ENCODE data around the gene ALDH3A2.
"Not testable (repeated sequence)": the region's sequence is repeated elsewhere in the genome, so short reads cannot be mapped to it uniquely, and the experiment has no call there.

The ALDH3A2 gene

GRCh38 chr17:19676896-19677295 lies 28.3 kb downstream of the ALDH3A2 start:
- no peak overlapping the region for H3K9ac ChIP-seq (ENCODE audit: low read depth in 1 of 2, low read length in 2 of 2)
- no peak overlapping the region for H3K4me3 ChIP-seq (ENCODE audit: low read length in 2 of 2)
- H3K9me3 ChIP-seq (ENCODE audit: control insufficient read depth in 2 of 2, low read length in 2 of 2): no peaks in the 10 kb centered on the region
- no peak overlapping the region for H3K27ac ChIP-seq (ENCODE audit: low read depth in 2 of 2, low read length in 2 of 2)
- peaks cover 5 to 6% of the 10 kb centered on the region in 2 donors for H3K4me1 ChIP-seq (ENCODE audit: control insufficient read depth in 2 of 2, insufficient read depth in 2 of 2, low read length in 2 of 2)
- H3K36me3 ChIP-seq (ENCODE audit: control insufficient read depth in 2 of 2, insufficient read depth in 2 of 2, low read length in 2 of 2): peaks cover 14 to 18% of the 10 kb centered on the region in 2 donors
- H3K27me3 ChIP-seq (ENCODE audit: control insufficient read depth in 2 of 2, insufficient read depth in 2 of 2, low read length in 2 of 2): no peaks in the 10 kb centered on the region

GRCh38 chr17:19677736-19678379 lies 29.3 kb downstream of the ALDH3A2 start:
- H3K9me3 ChIP-seq (ENCODE audit: control insufficient read depth in 2 of 2, low read length in 2 of 2): no peaks in the 10 kb centered on the region
- no peaks in the 10 kb centered on the region for H3K4me1 ChIP-seq (ENCODE audit: control insufficient read depth in 2 of 2, insufficient read depth in 2 of 2, low read length in 2 of 2)
- no peaks in the 10 kb centered on the region for H3K27me3 ChIP-seq (ENCODE audit: control insufficient read depth in 2 of 2, insufficient read depth in 2 of 2, low read length in 2 of 2)
- H3K27ac ChIP-seq (ENCODE audit: low read depth in 2 of 2, low read length in 2 of 2): no peak overlapping the region
- peaks cover 14 to 17% of the 10 kb centered on the region in 2 donors for H3K36me3 ChIP-seq (ENCODE audit: control insufficient read depth in 2 of 2, insufficient read depth in 2 of 2, low read length in 2 of 2)
- H3K4me3 ChIP-seq (ENCODE audit: low read length in 2 of 2): no peak overlapping the region
- no peak overlapping the region for H3K9ac ChIP-seq (ENCODE audit: low read depth in 1 of 2, low read length in 2 of 2)

- H3K27me3 ChIP-seq (ENCODE audit: control insufficient read depth in 2 of 2, insufficient read depth in 2 of 2, low read length in 2 of 2): no peaks in the 10 kb centered on the region
- H3K36me3 ChIP-seq (ENCODE audit: control insufficient read depth in 2 of 2, insufficient read depth in 2 of 2, low read length in 2 of 2): peaks cover 14 to 17% of the 10 kb centered on the region in 2 donors
- H3K27ac ChIP-seq (ENCODE audit: low read depth in 2 of 2, low read length in 2 of 2): no peak overlapping the region
- H3K9me3 ChIP-seq (ENCODE audit: control insufficient read depth in 2 of 2, low read length in 2 of 2): no peaks in the 10 kb centered on the region
- no peak overlapping the region for H3K9ac ChIP-seq (ENCODE audit: low read depth in 1 of 2, low read length in 2 of 2)
- H3K4me3 ChIP-seq (ENCODE audit: low read length in 2 of 2): no peak overlapping the region
- no peaks in the 10 kb centered on the region for H3K4me1 ChIP-seq (ENCODE audit: control insufficient read depth in 2 of 2, insufficient read depth in 2 of 2, low read length in 2 of 2)
Measured at GRCh38 chr17:19678581-19679453, 30.3 kb downstream of the ALDH3A2 start.

GRCh38 chr17:19683117-19683516 lies 34.6 kb downstream of the ALDH3A2 start:
- Histone ChIP-seq H3K9me3 (ENCODE audit: control insufficient read depth in 2 of 2, low read length in 2 of 2) (no peaks in the 10 kb centered on the region), H3K9ac (ENCODE audit: low read depth in 1 of 2, low read length in 2 of 2) (no peak overlapping the region), H3K4me3 (ENCODE audit: low read length in 2 of 2) (no peak overlapping the region), H3K27ac (ENCODE audit: low read depth in 2 of 2, low read length in 2 of 2) (no peak overlapping the region), H3K4me1 (ENCODE audit: control insufficient read depth in 2 of 2, insufficient read depth in 2 of 2, low read length in 2 of 2) (no peaks in the 10 kb centered on the region), H3K36me3 (ENCODE audit: control insufficient read depth in 2 of 2, insufficient read depth in 2 of 2, low read length in 2 of 2) (no peaks in the 10 kb centered on the region), H3K27me3 (ENCODE audit: control insufficient read depth in 2 of 2, insufficient read depth in 2 of 2, low read length in 2 of 2) (no peaks in the 10 kb centered on the region)

- H3K36me3 ChIP-seq (ENCODE audit: control insufficient read depth in 2 of 2, insufficient read depth in 2 of 2, low read length in 2 of 2); H3K4me1 ChIP-seq (ENCODE audit: control insufficient read depth in 2 of 2, insufficient read depth in 2 of 2, low read length in 2 of 2); H3K4me3 ChIP-seq (ENCODE audit: low read length in 2 of 2); H3K27me3 ChIP-seq (ENCODE audit: control insufficient read depth in 2 of 2, insufficient read depth in 2 of 2, low read length in 2 of 2); H3K9ac ChIP-seq (ENCODE audit: low read depth in 1 of 2, low read length in 2 of 2); H3K27ac ChIP-seq (ENCODE audit: low read depth in 2 of 2, low read length in 2 of 2); H3K9me3 ChIP-seq (ENCODE audit: control insufficient read depth in 2 of 2, low read length in 2 of 2): not testable (repeated sequence)
Measured at GRCh38 chr17:19684909-19685580, 36.5 kb downstream of the ALDH3A2 start.

- H3K4me3 ChIP-seq (ENCODE audit: low read length in 2 of 2): no peak overlapping the region
- H3K27me3 ChIP-seq (ENCODE audit: control insufficient read depth in 2 of 2, insufficient read depth in 2 of 2, low read length in 2 of 2): no peaks in the 10 kb centered on the region
- no peak overlapping the region for H3K9ac ChIP-seq (ENCODE audit: low read depth in 1 of 2, low read length in 2 of 2)
- H3K9me3 ChIP-seq (ENCODE audit: control insufficient read depth in 2 of 2, low read length in 2 of 2): no peaks in the 10 kb centered on the region
- no peak overlapping the region for H3K27ac ChIP-seq (ENCODE audit: low read depth in 2 of 2, low read length in 2 of 2)
- no peaks in the 10 kb centered on the region for H3K4me1 ChIP-seq (ENCODE audit: control insufficient read depth in 2 of 2, insufficient read depth in 2 of 2, low read length in 2 of 2)
- no peaks in the 10 kb centered on the region for H3K36me3 ChIP-seq (ENCODE audit: control insufficient read depth in 2 of 2, insufficient read depth in 2 of 2, low read length in 2 of 2)
Measured at GRCh38 chr17:19686400-19687090, 38.0 kb downstream of the ALDH3A2 start.

- H3K4me1 ChIP-seq (ENCODE audit: control insufficient read depth in 2 of 2, insufficient read depth in 2 of 2, low read length in 2 of 2): no peaks in the 10 kb centered on the region
- H3K9me3 ChIP-seq (ENCODE audit: control insufficient read depth in 2 of 2, low read length in 2 of 2): no peaks in the 10 kb centered on the region
- H3K27ac ChIP-seq (ENCODE audit: low read depth in 2 of 2, low read length in 2 of 2): no peak overlapping the region
- H3K27me3 ChIP-seq (ENCODE audit: control insufficient read depth in 2 of 2, insufficient read depth in 2 of 2, low read length in 2 of 2): no peaks in the 10 kb centered on the region
- H3K9ac ChIP-seq (ENCODE audit: low read depth in 1 of 2, low read length in 2 of 2): no peak overlapping the region
- no peaks in the 10 kb centered on the region for H3K36me3 ChIP-seq (ENCODE audit: control insufficient read depth in 2 of 2, insufficient read depth in 2 of 2, low read length in 2 of 2)
- no peak overlapping the region for H3K4me3 ChIP-seq (ENCODE audit: low read length in 2 of 2)
Measured at GRCh38 chr17:19702217-19702641, 53.7 kb downstream of the ALDH3A2 start.

- Histone ChIP-seq H3K27ac (ENCODE audit: low read depth in 2 of 2, low read length in 2 of 2) (no peak overlapping the region), H3K27me3 (ENCODE audit: control insufficient read depth in 2 of 2, insufficient read depth in 2 of 2, low read length in 2 of 2) (no peaks in the 10 kb centered on the region), H3K9ac (ENCODE audit: low read depth in 1 of 2, low read length in 2 of 2) (no peak overlapping the region), H3K9me3 (ENCODE audit: control insufficient read depth in 2 of 2, low read length in 2 of 2) (no peaks in the 10 kb centered on the region), H3K4me1 (ENCODE audit: control insufficient read depth in 2 of 2, insufficient read depth in 2 of 2, low read length in 2 of 2) (no peaks in the 10 kb centered on the region), H3K4me3 (ENCODE audit: low read length in 2 of 2) (no peak overlapping the region), H3K36me3 (ENCODE audit: control insufficient read depth in 2 of 2, insufficient read depth in 2 of 2, low read length in 2 of 2) (no peaks in the 10 kb centered on the region)
Measured at GRCh38 chr17:19703106-19703827, 54.7 kb downstream of the ALDH3A2 start.

GRCh38 chr17:19703828-19704613 lies 55.5 kb downstream of the ALDH3A2 start:
- H3K27ac ChIP-seq (ENCODE audit: low read depth in 2 of 2, low read length in 2 of 2): no peak overlapping the region
- no peaks in the 10 kb centered on the region for H3K4me1 ChIP-seq (ENCODE audit: control insufficient read depth in 2 of 2, insufficient read depth in 2 of 2, low read length in 2 of 2)
- H3K4me3 ChIP-seq (ENCODE audit: low read length in 2 of 2): no peak overlapping the region
- H3K9ac ChIP-seq (ENCODE audit: low read depth in 1 of 2, low read length in 2 of 2): no peak overlapping the region
- H3K36me3 ChIP-seq (ENCODE audit: control insufficient read depth in 2 of 2, insufficient read depth in 2 of 2, low read length in 2 of 2): no peaks in the 10 kb centered on the region
- H3K9me3 ChIP-seq (ENCODE audit: control insufficient read depth in 2 of 2, low read length in 2 of 2): no peaks in the 10 kb centered on the region
- no peaks in the 10 kb centered on the region for H3K27me3 ChIP-seq (ENCODE audit: control insufficient read depth in 2 of 2, insufficient read depth in 2 of 2, low read length in 2 of 2)

Measured in mucosa of rectum (tissue), 2 donors.